Measurements from ENCODE around the gene ITGA2B. TPM values are rescaled to one million over a fixed set of nuclear protein-coding genes. Genes with fewer than 3 reads are reported as not detected.

The ITGA2B gene
- total RNA-seq, 1 experiment from 2014 or later, result 3.1 TPM

- POLR2A ChIA-PET (ENCODE audit: unreplicated experiment), result interaction anchor here (0.6 to 0.7 kb wide), 5 partner anchors 33 to 430 kb away, joined by 3 to 7 read pairs (median 3); no protein-coding TSS in a partner anchor
- intact Hi-C loops (cut with micrococcal nuclease), result loop anchor here (1.0 to 2.0 kb wide), 3 partner anchors 15 to 37 kb away; partner anchors contain the start of genes FAM171A2 and RUNDC3A
- CTCF ChIA-PET, result interaction anchor here (0.6 to 1.4 kb wide), 8 partner anchors 14 to 272 kb away, joined by 3 to 7 read pairs (median 4); partner anchors contain the start of gene FAM171A2
- DNase-seq (peak; percentile 77), ATAC-seq (peak; percentile 50)
- Histone ChIP-seq H3K9me3 (ENCODE audit: low read length) (no peaks in the 10 kb centered on the region), H3K4me2 (ENCODE audit: low read length) (peak overlapping the region; percentile 96), H3K27me3 (ENCODE audit: low read length) (no peaks in the 10 kb centered on the region), H3K9ac (ENCODE audit: low read length) (peak overlapping the region; percentile 76), H3K27ac (ENCODE audit: low read length) (peak overlapping the region; percentile 20), H3K79me2 (ENCODE audit: low read length) (peaks cover 15% of the 10 kb centered on the region), H2AFZ (ENCODE audit: low read length) (peak overlapping the region; percentile 69), H3K4me3 (ENCODE audit: low read length) (peak overlapping the region; percentile 88), H4K20me1 (ENCODE audit: low read length) (no peaks in the 10 kb centered on the region), H3K4me1 (ENCODE audit: insufficient read depth, low read length) (peaks cover 4% of the 10 kb centered on the region; the same call in 1 of the 2 replicates), H3K36me3 (ENCODE audit: low read depth, low read length) (peaks cover 5% of the 10 kb centered on the region; the same call in 1 of the 2 replicates), H3F3A (ENCODE audit: low read length, unreplicated experiment) (no peaks in the 10 kb centered on the region), H3K9me2 (replicated peaks; ENCODE audit: low read length) (no peaks in the 10 kb centered on the region)
- BruUV-seq (replicated peaks), result TSS peak; percentile 71
- no peak for TF ChIP-seq EZH2 (IDR thresholded peaks at IDR 0.05; ENCODE audit: low read length, unreplicated experiment)
- no peak for TF ChIP-seq EZH2phosphoT487 (IDR thresholded peaks at IDR 0.05; ENCODE audit: borderline replicate concordance, low read length)
- TF ChIP-seq CTCF (conservative IDR thresholded peaks at IDR 0.05; ENCODE audit: low read depth, low read length), result peak; percentile 63
Observed at GRCh38 chr17:44345454-44346026, 43.9 kb downstream of the ITGA2B start.

- DNase-seq (peak; percentile 99), ATAC-seq (peak; percentile 97)
- peaks cover 15% of the 10 kb centered on the region for H3K79me2 ChIP-seq (ENCODE audit: low read length)
- no peaks in the 10 kb centered on the region for H3K9me3 ChIP-seq (ENCODE audit: low read length)
- H3K36me3 ChIP-seq (ENCODE audit: low read depth, low read length), result peaks cover 5% of the 10 kb centered on the region; the same call in 1 of the 2 replicates
- H3K27ac ChIP-seq (ENCODE audit: low read length), result peak within 1 kb of the TSS; percentile 20
- no peaks in the 10 kb centered on the region for H3F3A ChIP-seq (ENCODE audit: low read length, unreplicated experiment)
- intact Hi-C loops (cut with micrococcal nuclease), result loop anchor here (1.0 to 2.0 kb wide), 3 partner anchors 14 to 36 kb away; partner anchors contain the start of genes FAM171A2 and RUNDC3A
- H3K9ac ChIP-seq (ENCODE audit: low read length), result peak within 1 kb of the TSS; percentile 76
- no TSS peak for BruUV-seq (replicated peaks)
- H3K4me1 ChIP-seq (ENCODE audit: insufficient read depth, low read length), result peaks cover 4% of the 10 kb centered on the region; the same call in 1 of the 2 replicates
- peak within 1 kb of the TSS; percentile 69 for H2AFZ ChIP-seq (ENCODE audit: low read length)
- no peak for TF ChIP-seq CTCF (conservative IDR thresholded peaks at IDR 0.05; ENCODE audit: low read depth, low read length)
- TF ChIP-seq EZH2 (IDR thresholded peaks at IDR 0.05; ENCODE audit: low read length, unreplicated experiment), result no peak
- no peak for TF ChIP-seq EZH2phosphoT487 (IDR thresholded peaks at IDR 0.05; ENCODE audit: borderline replicate concordance, low read length)
- no peaks in the 10 kb centered on the region for H3K9me2 ChIP-seq (replicated peaks; ENCODE audit: low read length)
- peak within 1 kb of the TSS; percentile 96 for H3K4me2 ChIP-seq (ENCODE audit: low read length)
- ChIA-PET CTCF (interaction anchor here (0.5 to 1.4 kb wide), 8 partner anchors 13 to 272 kb away, joined by 3 to 7 read pairs (median 4); partner anchors contain the start of gene FAM171A2), POLR2A (ENCODE audit: unreplicated experiment) (interaction anchor here (0.6 to 0.7 kb wide), 3 partner anchors 34 to 145 kb away, joined by 3 to 7 read pairs (median 3); no protein-coding TSS in a partner anchor)
- H3K27me3 ChIP-seq (ENCODE audit: low read length), result no peaks in the 10 kb centered on the region
- H4K20me1 ChIP-seq (ENCODE audit: low read length), result no peaks in the 10 kb centered on the region
- peak within 1 kb of the TSS; percentile 88 for H3K4me3 ChIP-seq (ENCODE audit: low read length)
Observed at GRCh38 chr17:44344939-44345453, 44.5 kb downstream of the ITGA2B start, which contains the start of gene GRN. Gene GRN (plus strand): TSS chr17:44345302. CDS start chr17:44349165, 3,863 bp downstream.

Data from PC-3 (cell line).